ENCODE results near the gene A4GNT.
A peak's percentile ranks its signal among the peaks of the same experiment; 100 is the strongest.
"Not testable (repeated sequence)": the region's sequence is repeated elsewhere in the genome, so short reads cannot be mapped to it uniquely, and the experiment has no call there.

A4GNT gene

GRCh38 chr3:138132239-138132638, at the start of gene A4GNT:
Gene A4GNT (minus strand): TSS chr3:138132390. CDS start chr3:138131256, 1,134 bp downstream.
- Histone ChIP-seq H3K9me3 (ENCODE audit: low read length) (no peaks in the 10 kb centered on the region), H3K4me3 (ENCODE audit: low read depth in 1 of 2, low read length in 2 of 2) (no peak within 1 kb of the TSS), H3K9ac (ENCODE audit: low read length) (no peak within 1 kb of the TSS), H3K27ac (ENCODE audit: low read depth, low read length) (no peak within 1 kb of the TSS), H3K4me1 (ENCODE audit: insufficient read depth, low read length) (no peaks in the 10 kb centered on the region), H3K36me3 (ENCODE audit: insufficient read depth, low read length) (no peaks in the 10 kb centered on the region), H3K27me3 (ENCODE audit: control insufficient read depth in 1 of 2, insufficient read depth in 2 of 2, low read length in 2 of 2) (no peaks in the 10 kb centered on the region)

GRCh38 chr3:138180375-138181029, 48.3 kb upstream of the A4GNT start:
- Histone ChIP-seq H3K9ac (ENCODE audit: low read length) (no peak overlapping the region), H3K27ac (ENCODE audit: low read depth, low read length) (no peak overlapping the region), H3K36me3 (ENCODE audit: insufficient read depth, low read length) (no peaks in the 10 kb centered on the region), H3K4me1 (ENCODE audit: insufficient read depth, low read length) (no peaks in the 10 kb centered on the region), H3K9me3 (ENCODE audit: low read length) (no peaks in the 10 kb centered on the region), H3K4me3 (ENCODE audit: low read depth in 1 of 2, low read length in 2 of 2) (no peak overlapping the region), H3K27me3 (ENCODE audit: control insufficient read depth in 1 of 2, insufficient read depth in 2 of 2, low read length in 2 of 2) (no peaks in the 10 kb centered on the region)

- peak within 1 kb of the TSS; percentile 84 to 90 for H3K4me3 ChIP-seq (ENCODE audit: low read depth in 1 of 2, low read length in 2 of 2)
- H3K27ac ChIP-seq (ENCODE audit: low read depth, low read length): peak within 1 kb of the TSS; percentile 89
- peaks cover 10% of the 10 kb centered on the region for H3K36me3 ChIP-seq (ENCODE audit: insufficient read depth, low read length)
- peak within 1 kb of the TSS; percentile 87 for H3K9ac ChIP-seq (ENCODE audit: low read length)
- H3K4me1 ChIP-seq (ENCODE audit: insufficient read depth, low read length): peaks cover 15% of the 10 kb centered on the region
- H3K27me3 ChIP-seq (ENCODE audit: control insufficient read depth in 1 of 2, insufficient read depth in 2 of 2, low read length in 2 of 2): no peaks in the 10 kb centered on the region
- no peaks in the 10 kb centered on the region for H3K9me3 ChIP-seq (ENCODE audit: low read length)
Measured at GRCh38 chr3:138174421-138175131, 42.4 kb upstream of the A4GNT start, which contains the start of gene DBR1. Gene DBR1 (minus strand): TSS chr3:138174921. CDS start chr3:138174795, 126 bp downstream.

- Histone ChIP-seq H3K36me3 (ENCODE audit: insufficient read depth, low read length) (peaks cover 12% of the 10 kb centered on the region), H3K27ac (ENCODE audit: low read depth, low read length) (peak overlapping the region; percentile 89), H3K4me3 (ENCODE audit: low read depth in 1 of 2, low read length in 2 of 2) (peak overlapping the region; percentile 84 to 90), H3K9ac (ENCODE audit: low read length) (peak overlapping the region; percentile 87), H3K9me3 (ENCODE audit: low read length) (no peaks in the 10 kb centered on the region), H3K27me3 (ENCODE audit: control insufficient read depth in 1 of 2, insufficient read depth in 2 of 2, low read length in 2 of 2) (no peaks in the 10 kb centered on the region), H3K4me1 (ENCODE audit: insufficient read depth, low read length) (peaks cover 15% of the 10 kb centered on the region)
Measured at GRCh38 chr3:138173769-138174420, 41.7 kb upstream of the A4GNT start.

GRCh38 chr3:138172625-138173024, 40.4 kb upstream of the A4GNT start:
- no peaks in the 10 kb centered on the region for H3K9me3 ChIP-seq (ENCODE audit: low read length)
- no peaks in the 10 kb centered on the region for H3K27me3 ChIP-seq (ENCODE audit: control insufficient read depth in 1 of 2, insufficient read depth in 2 of 2, low read length in 2 of 2)
- H3K36me3 ChIP-seq (ENCODE audit: insufficient read depth, low read length): peaks cover 15% of the 10 kb centered on the region
- H3K4me3 ChIP-seq (ENCODE audit: low read depth in 1 of 2, low read length in 2 of 2): no peak overlapping the region
- H3K9ac ChIP-seq (ENCODE audit: low read length): no peak overlapping the region
- H3K27ac ChIP-seq (ENCODE audit: low read depth, low read length): no peak overlapping the region
- peaks cover 15% of the 10 kb centered on the region for H3K4me1 ChIP-seq (ENCODE audit: insufficient read depth, low read length)

- Histone ChIP-seq H3K4me1 (ENCODE audit: insufficient read depth, low read length) (no peaks in the 10 kb centered on the region), H3K27ac (ENCODE audit: low read depth, low read length) (no peak overlapping the region), H3K9ac (ENCODE audit: low read length) (no peak overlapping the region), H3K4me3 (ENCODE audit: low read depth in 1 of 2, low read length in 2 of 2) (no peak overlapping the region), H3K36me3 (ENCODE audit: insufficient read depth, low read length) (peaks cover 56% of the 10 kb centered on the region), H3K9me3 (ENCODE audit: low read length) (no peaks in the 10 kb centered on the region), H3K27me3 (ENCODE audit: control insufficient read depth in 1 of 2, insufficient read depth in 2 of 2, low read length in 2 of 2) (no peaks in the 10 kb centered on the region)
Measured at GRCh38 chr3:138165061-138165460, 32.9 kb upstream of the A4GNT start.

- H3K9ac ChIP-seq (ENCODE audit: low read length): no peak overlapping the region
- no peaks in the 10 kb centered on the region for H3K27me3 ChIP-seq (ENCODE audit: control insufficient read depth in 1 of 2, insufficient read depth in 2 of 2, low read length in 2 of 2)
- no peak overlapping the region for H3K4me3 ChIP-seq (ENCODE audit: low read depth in 1 of 2, low read length in 2 of 2)
- no peaks in the 10 kb centered on the region for H3K4me1 ChIP-seq (ENCODE audit: insufficient read depth, low read length)
- no peak overlapping the region for H3K27ac ChIP-seq (ENCODE audit: low read depth, low read length)
- H3K9me3 ChIP-seq (ENCODE audit: low read length): no peaks in the 10 kb centered on the region
- peaks cover 13% of the 10 kb centered on the region for H3K36me3 ChIP-seq (ENCODE audit: insufficient read depth, low read length)
Measured at GRCh38 chr3:138157743-138158142, 25.6 kb upstream of the A4GNT start.

- H3K27ac ChIP-seq (ENCODE audit: low read depth, low read length): no peak overlapping the region
- H3K9me3 ChIP-seq (ENCODE audit: low read length): no peaks in the 10 kb centered on the region
- H3K36me3 ChIP-seq (ENCODE audit: insufficient read depth, low read length): no peaks in the 10 kb centered on the region
- no peaks in the 10 kb centered on the region for H3K27me3 ChIP-seq (ENCODE audit: control insufficient read depth in 1 of 2, insufficient read depth in 2 of 2, low read length in 2 of 2)
- H3K4me3 ChIP-seq (ENCODE audit: low read depth in 1 of 2, low read length in 2 of 2): no peak overlapping the region
- no peak overlapping the region for H3K9ac ChIP-seq (ENCODE audit: low read length)
- H3K4me1 ChIP-seq (ENCODE audit: insufficient read depth, low read length): no peaks in the 10 kb centered on the region
Measured at GRCh38 chr3:138154534-138154933, 22.3 kb upstream of the A4GNT start.

GRCh38 chr3:138148503-138148902, 16.3 kb upstream of the A4GNT start:
- H3K9ac ChIP-seq (ENCODE audit: low read length): no peak overlapping the region
- H3K36me3 ChIP-seq (ENCODE audit: insufficient read depth, low read length): no peaks in the 10 kb centered on the region
- no peaks in the 10 kb centered on the region for H3K9me3 ChIP-seq (ENCODE audit: low read length)
- no peak overlapping the region for H3K4me3 ChIP-seq (ENCODE audit: low read depth in 1 of 2, low read length in 2 of 2)
- H3K4me1 ChIP-seq (ENCODE audit: insufficient read depth, low read length): no peaks in the 10 kb centered on the region
- H3K27me3 ChIP-seq (ENCODE audit: control insufficient read depth in 1 of 2, insufficient read depth in 2 of 2, low read length in 2 of 2): no peaks in the 10 kb centered on the region
- H3K27ac ChIP-seq (ENCODE audit: low read depth, low read length): no peak overlapping the region

GRCh38 chr3:138142181-138142580, 10.0 kb upstream of the A4GNT start:
- H3K36me3 ChIP-seq (ENCODE audit: insufficient read depth, low read length); H3K9me3 ChIP-seq (ENCODE audit: low read length); H3K27ac ChIP-seq (ENCODE audit: low read depth, low read length); H3K4me1 ChIP-seq (ENCODE audit: insufficient read depth, low read length); H3K27me3 ChIP-seq (ENCODE audit: control insufficient read depth in 1 of 2, insufficient read depth in 2 of 2, low read length in 2 of 2); H3K4me3 ChIP-seq (ENCODE audit: low read depth in 1 of 2, low read length in 2 of 2); H3K9ac ChIP-seq (ENCODE audit: low read length): not testable (repeated sequence)

- no peaks in the 10 kb centered on the region for H3K9me3 ChIP-seq (ENCODE audit: low read length)
- H3K9ac ChIP-seq (ENCODE audit: low read length): no peak overlapping the region
- H3K36me3 ChIP-seq (ENCODE audit: insufficient read depth, low read length): no peaks in the 10 kb centered on the region
- no peaks in the 10 kb centered on the region for H3K27me3 ChIP-seq (ENCODE audit: control insufficient read depth in 1 of 2, insufficient read depth in 2 of 2, low read length in 2 of 2)
- H3K4me3 ChIP-seq (ENCODE audit: low read depth in 1 of 2, low read length in 2 of 2): no peak overlapping the region
- H3K27ac ChIP-seq (ENCODE audit: low read depth, low read length): no peak overlapping the region
- H3K4me1 ChIP-seq (ENCODE audit: insufficient read depth, low read length): no peaks in the 10 kb centered on the region
Measured at GRCh38 chr3:138140940-138141339, 8.8 kb upstream of the A4GNT start.
